HepG2 (cell line): ENCODE measurements around the gene TTC31. TPM values are rescaled to one million over a fixed set of nuclear protein-coding genes. Genes with fewer than 3 reads are reported as not detected.

ENCODE experiments used
- ATF7-NPFF ChIP-seq: sonication (generic); formaldehyde crosslinking; IDR thresholded peaks from 2 replicates; pipeline ENCODE4 v1.8.1; 2023; ENCODE audit warnings: mild to moderate bottlenecking, low read depth, missing genetic modification reagents, moderate library complexity
- HCFC1 ChIP-seq: fragments of 150-350 bp; IDR thresholded peaks from 2 replicates; pipeline ENCODE4 v1.6.1; 2014; ENCODE audit warnings: low read depth, low read length
- HOXA3 ChIP-seq: sonication (generic); formaldehyde crosslinking; IDR thresholded peaks from 2 replicates; pipeline ENCODE4 v1.5.0; 2020; ENCODE audit warnings: missing genetic modification reagents
- MATR3 ChIP-seq: sonication (generic); formaldehyde crosslinking; IDR thresholded peaks from 2 replicates; pipeline ENCODE4 v1.4.0; 2020; ENCODE audit warnings: missing genetic modification reagents
- PCBP1 ChIP-seq: fragments of 200-400 bp; formaldehyde crosslinking; IDR thresholded peaks from 2 replicates; pipeline ENCODE4 v1.6.1; 2017; ENCODE audit warnings: mild to moderate bottlenecking, low read depth, low read length, borderline replicate concordance
- POLR2G ChIP-seq: fragments of 200-400 bp; formaldehyde crosslinking; IDR thresholded peaks from 2 replicates; pipeline ENCODE4 v1.6.1; 2018; ENCODE audit warnings: mild to moderate bottlenecking, low read depth, low read length, moderate library complexity
- SRSF1 ChIP-seq: fragments of 200-400 bp; formaldehyde crosslinking; optimal IDR thresholded peaks from 2 replicates; pipeline ENCODE3; 2017; ENCODE audit warnings: mild to moderate bottlenecking, low read depth, low read length, moderate library complexity
- ZKSCAN1 ChIP-seq: fragments of 150-350 bp; IDR thresholded peaks from 2 replicates; pipeline ENCODE4 v1.6.1; 2014; ENCODE audit warnings: low read length
- ZNF180 ChIP-seq: sonication (generic); formaldehyde crosslinking; IDR thresholded peaks from 2 replicates; pipeline ENCODE4 v1.4.0; 2020; ENCODE audit warnings: low read depth, missing genetic modification reagents, borderline replicate concordance
- ZNF326 ChIP-seq: sonication (generic); formaldehyde crosslinking; IDR thresholded peaks from 2 replicates; pipeline ENCODE4 v1.4.0; 2020; ENCODE audit warnings: missing genetic modification reagents, borderline replicate concordance
- ZNF33B ChIP-seq: sonication (generic); formaldehyde crosslinking; IDR thresholded peaks from 2 replicates; pipeline ENCODE4 v1.5.1; 2020; ENCODE audit warnings: mild to moderate bottlenecking, missing genetic modification reagents
- ZNF552 ChIP-seq: sonication (generic); formaldehyde crosslinking; IDR thresholded peaks from 2 replicates; pipeline ENCODE4 v1.9.0; 2022; ENCODE audit warnings: missing genetic modification reagents, mild to moderate bottlenecking, borderline replicate concordance
- polyA plus RNA-seq, 8 experiments: library from polyadenylated mRNA; depleted of rRNA in 3 of 8; stranded (reverse) in 7 of 8; unstranded in 1 of 8; fragments of >200 nt; fragmentation: Illumina TruSeq in 4 of 8; extraction: Trizol in 4 of 8; gene quantifications; 2 replicates each; pipeline versions ENCODE4 v1.2.1 to v1.2.3, GENCODE V29; 2011 to 2016; ENCODE audit warnings: low read depth in 4 of 8, missing spikeins in 1 of 8, mixed read lengths in 1 of 8; ENCODE audit not compliant: insufficient read depth in 1 of 8
- total RNA-seq, 5 experiments: library from RNA; depleted of rRNA; stranded (reverse); fragments of >200 nt; fragmentation: Illumina TruSeq; extraction: Trizol; gene quantifications; 2 replicates each; pipeline ENCODE4 v1.2.3, GENCODE V29; 2016; ENCODE audit warnings: low read depth in 1 of 5
- TF ChIP-seq, protein P1 (sequence below): fragments of 450-650 bp; IDR thresholded peaks from 2 replicates; pipeline ENCODE4 v1.6.1; 2017; ENCODE audit warnings: mild to moderate bottlenecking
- TF ChIP-seq, protein P2 (sequence below): sonication (generic); formaldehyde crosslinking; IDR thresholded peaks from 2 replicates; pipeline ENCODE4 v1.5.1; 2020; ENCODE audit warnings: mild to moderate bottlenecking, missing genetic modification reagents, moderate library complexity
- TF ChIP-seq, protein P3 (sequence below): sonication (generic); formaldehyde crosslinking; IDR thresholded peaks from 2 replicates; pipeline ENCODE4 v1.5.0; 2020; ENCODE audit warnings: mild to moderate bottlenecking, low read depth, missing genetic modification reagents, borderline replicate concordance
- TF ChIP-seq, protein P4 (sequence below): sonication (generic); formaldehyde crosslinking; IDR thresholded peaks from 2 replicates; pipeline ENCODE4 v1.8.0; 2022; ENCODE audit warnings: missing genetic modification reagents, low read depth, mild to moderate bottlenecking, borderline replicate concordance
- TF ChIP-seq, protein P5 (sequence below): IDR thresholded peaks from 2 replicates; pipeline ENCODE4 v1.6.1; 2016; ENCODE audit warnings: low read depth, borderline replicate concordance

Gene TTC31
- total and polyA plus RNA-seq, 2 of the 13 experiments (the other 11 are each of a cell fraction or from before 2014, with no cell fraction given), result 28.3 to 39.5 TPM

DNA sequence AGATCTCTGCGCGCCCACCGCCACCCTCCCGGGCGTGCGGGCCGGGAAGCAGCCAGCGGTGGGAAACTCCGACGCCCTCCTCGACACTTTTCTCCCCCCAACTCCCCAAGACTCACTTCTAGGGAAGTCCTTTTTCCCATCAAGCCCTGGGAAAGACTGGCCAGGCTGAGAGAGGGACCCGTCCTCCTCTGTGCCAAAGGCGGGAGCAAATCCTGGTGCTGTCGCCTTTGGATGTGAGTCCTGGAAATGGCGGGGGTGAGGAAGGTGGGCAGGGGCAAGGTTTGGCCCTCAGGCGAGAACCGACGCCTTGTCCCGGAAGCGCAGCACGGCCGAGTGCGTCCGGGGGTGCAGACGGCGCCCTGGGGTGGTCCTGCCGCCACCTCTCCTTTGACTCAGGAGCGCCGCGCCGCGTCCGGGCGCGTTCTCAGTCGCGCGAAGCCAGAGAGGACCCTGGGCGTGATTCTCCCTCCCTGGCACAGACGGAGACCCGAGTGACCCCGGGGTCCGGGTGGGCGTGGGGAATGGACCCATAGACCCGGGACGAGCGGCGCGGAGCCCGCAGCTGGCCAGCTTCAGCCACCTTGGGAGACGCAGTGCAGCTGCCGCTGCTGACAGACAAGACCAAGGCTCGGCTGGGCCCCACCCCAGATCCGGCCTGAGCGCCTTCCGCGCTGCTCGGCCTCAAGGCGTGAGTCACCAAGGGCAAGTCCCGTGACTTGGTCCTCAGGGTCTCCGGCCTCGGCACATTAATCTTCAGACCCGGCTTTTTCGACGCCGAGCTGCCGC, 20.0 kb downstream of the TTC31 start (continued):
- TF ChIP-seq, protein P1, sequence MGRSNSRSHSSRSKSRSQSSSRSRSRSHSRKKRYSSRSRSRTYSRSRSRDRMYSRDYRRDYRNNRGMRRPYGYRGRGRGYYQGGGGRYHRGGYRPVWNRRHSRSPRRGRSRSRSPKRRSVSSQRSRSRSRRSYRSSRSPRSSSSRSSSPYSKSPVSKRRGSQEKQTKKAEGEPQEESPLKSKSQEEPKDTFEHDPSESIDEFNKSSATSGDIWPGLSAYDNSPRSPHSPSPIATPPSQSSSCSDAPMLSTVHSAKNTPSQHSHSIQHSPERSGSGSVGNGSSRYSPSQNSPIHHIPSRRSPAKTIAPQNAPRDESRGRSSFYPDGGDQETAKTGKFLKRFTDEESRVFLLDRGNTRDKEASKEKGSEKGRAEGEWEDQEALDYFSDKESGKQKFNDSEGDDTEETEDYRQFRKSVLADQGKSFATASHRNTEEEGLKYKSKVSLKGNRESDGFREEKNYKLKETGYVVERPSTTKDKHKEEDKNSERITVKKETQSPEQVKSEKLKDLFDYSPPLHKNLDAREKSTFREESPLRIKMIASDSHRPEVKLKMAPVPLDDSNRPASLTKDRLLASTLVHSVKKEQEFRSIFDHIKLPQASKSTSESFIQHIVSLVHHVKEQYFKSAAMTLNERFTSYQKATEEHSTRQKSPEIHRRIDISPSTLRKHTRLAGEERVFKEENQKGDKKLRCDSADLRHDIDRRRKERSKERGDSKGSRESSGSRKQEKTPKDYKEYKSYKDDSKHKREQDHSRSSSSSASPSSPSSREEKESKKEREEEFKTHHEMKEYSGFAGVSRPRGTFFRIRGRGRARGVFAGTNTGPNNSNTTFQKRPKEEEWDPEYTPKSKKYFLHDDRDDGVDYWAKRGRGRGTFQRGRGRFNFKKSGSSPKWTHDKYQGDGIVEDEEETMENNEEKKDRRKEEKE, result no peak
- TF ChIP-seq, protein P2, sequence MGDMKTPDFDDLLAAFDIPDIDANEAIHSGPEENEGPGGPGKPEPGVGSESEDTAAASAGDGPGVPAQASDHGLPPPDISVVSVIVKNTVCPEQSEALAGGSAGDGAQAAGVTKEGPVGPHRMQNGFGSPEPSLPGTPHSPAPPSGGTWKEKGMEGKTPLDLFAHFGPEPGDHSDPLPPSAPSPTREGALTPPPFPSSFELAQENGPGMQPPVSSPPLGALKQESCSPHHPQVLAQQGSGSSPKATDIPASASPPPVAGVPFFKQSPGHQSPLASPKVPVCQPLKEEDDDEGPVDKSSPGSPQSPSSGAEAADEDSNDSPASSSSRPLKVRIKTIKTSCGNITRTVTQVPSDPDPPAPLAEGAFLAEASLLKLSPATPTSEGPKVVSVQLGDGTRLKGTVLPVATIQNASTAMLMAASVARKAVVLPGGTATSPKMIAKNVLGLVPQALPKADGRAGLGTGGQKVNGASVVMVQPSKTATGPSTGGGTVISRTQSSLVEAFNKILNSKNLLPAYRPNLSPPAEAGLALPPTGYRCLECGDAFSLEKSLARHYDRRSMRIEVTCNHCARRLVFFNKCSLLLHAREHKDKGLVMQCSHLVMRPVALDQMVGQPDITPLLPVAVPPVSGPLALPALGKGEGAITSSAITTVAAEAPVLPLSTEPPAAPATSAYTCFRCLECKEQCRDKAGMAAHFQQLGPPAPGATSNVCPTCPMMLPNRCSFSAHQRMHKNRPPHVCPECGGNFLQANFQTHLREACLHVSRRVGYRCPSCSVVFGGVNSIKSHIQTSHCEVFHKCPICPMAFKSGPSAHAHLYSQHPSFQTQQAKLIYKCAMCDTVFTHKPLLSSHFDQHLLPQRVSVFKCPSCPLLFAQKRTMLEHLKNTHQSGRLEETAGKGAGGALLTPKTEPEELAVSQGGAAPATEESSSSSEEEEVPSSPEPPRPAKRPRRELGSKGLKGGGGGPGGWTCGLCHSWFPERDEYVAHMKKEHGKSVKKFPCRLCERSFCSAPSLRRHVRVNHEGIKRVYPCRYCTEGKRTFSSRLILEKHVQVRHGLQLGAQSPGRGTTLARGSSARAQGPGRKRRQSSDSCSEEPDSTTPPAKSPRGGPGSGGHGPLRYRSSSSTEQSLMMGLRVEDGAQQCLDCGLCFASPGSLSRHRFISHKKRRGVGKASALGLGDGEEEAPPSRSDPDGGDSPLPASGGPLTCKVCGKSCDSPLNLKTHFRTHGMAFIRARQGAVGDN, result peak; percentile 92
- TF ChIP-seq PCBP1, result no peak
- TF ChIP-seq ZKSCAN1, result no peak
- no peak for TF ChIP-seq ATF7-NPFF (CRISPR knock-in tag)
- TF ChIP-seq SRSF1, result peak; percentile 90
- no peak for TF ChIP-seq HCFC1
- peak; percentile 79 for TF ChIP-seq POLR2G
- TF ChIP-seq, protein P3, sequence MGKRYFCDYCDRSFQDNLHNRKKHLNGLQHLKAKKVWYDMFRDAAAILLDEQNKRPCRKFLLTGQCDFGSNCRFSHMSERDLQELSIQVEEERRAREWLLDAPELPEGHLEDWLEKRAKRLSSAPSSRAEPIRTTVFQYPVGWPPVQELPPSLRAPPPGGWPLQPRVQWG (CRISPR knock-in tag), result no peak
- TF ChIP-seq MATR3 (CRISPR knock-in tag), result no peak
- TF ChIP-seq ZNF180 (CRISPR knock-in tag), result no peak
- TF ChIP-seq, protein P4, sequence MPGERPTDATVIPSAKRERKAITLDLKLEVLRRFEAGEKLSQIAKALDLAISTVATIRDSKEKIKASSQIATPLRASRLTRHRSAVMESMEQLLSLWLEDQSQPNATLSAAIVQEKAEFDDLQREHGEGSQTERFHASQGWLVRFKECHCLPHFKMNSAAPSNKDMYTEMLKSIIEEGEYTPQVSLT (CRISPR knock-in tag), result no peak
- no peak for TF ChIP-seq ZNF552 (CRISPR knock-in tag)
- TF ChIP-seq, protein P5, sequence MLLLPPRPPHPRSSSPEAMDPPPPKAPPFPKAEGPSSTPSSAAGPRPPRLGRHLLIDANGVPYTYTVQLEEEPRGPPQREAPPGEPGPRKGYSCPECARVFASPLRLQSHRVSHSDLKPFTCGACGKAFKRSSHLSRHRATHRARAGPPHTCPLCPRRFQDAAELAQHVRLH, result peak; percentile 59
- TF ChIP-seq HOXA3 (CRISPR knock-in tag), result peak; percentile 68; the same call in 1 of the 2 replicates
- no peak for TF ChIP-seq ZNF33B (CRISPR knock-in tag)
- no peak for TF ChIP-seq ZNF326 (CRISPR knock-in tag)
